Measurements from ENCODE around the gene CPOX. TPM values are rescaled to one million over a fixed set of nuclear protein-coding genes. Genes with fewer than 3 reads are reported as not detected.
A peak's percentile ranks its signal among the peaks of the same experiment; 100 is the strongest.
"Not testable (repeated sequence)": the region's sequence is repeated elsewhere in the genome, so short reads cannot be mapped to it uniquely, and the experiment has no call there.

CPOX gene
- 28.8 and 31.4 TPM in 2 replicates for total RNA-seq (2014; rRNA removed; shearing (Covaris generic))

GRCh38 chr3:98593046-98593936, at the start of gene CPOX:
TSS of gene CPOX (minus strand) at chr3:98593611. CDS start at chr3:98593504, 107 bp downstream.
- DNase-seq (ENCODE audit: low spot score): peak; percentile 94

DNA sequence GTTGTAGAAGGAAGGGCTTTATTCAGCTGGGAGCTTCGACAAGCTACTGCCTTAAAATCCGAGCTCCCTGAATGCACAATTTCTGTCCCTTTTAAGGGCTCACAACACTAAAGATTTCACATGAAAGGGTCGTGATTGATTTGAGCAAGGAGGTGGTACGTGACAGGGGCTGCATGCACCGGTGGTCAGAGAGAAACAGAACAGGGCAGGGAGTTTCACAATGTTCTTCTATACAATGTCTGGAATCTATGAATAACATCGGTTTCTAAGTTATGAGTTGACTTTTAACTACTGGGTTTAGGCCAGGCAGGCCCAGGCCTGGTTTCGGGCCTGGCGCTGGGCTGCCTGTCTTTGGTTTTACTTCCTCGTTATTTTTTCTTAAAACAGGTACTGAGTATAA, 49.4 kb upstream of the CPOX start:
- DNase-seq (ENCODE audit: low spot score): not testable (repeated sequence)

DNA sequence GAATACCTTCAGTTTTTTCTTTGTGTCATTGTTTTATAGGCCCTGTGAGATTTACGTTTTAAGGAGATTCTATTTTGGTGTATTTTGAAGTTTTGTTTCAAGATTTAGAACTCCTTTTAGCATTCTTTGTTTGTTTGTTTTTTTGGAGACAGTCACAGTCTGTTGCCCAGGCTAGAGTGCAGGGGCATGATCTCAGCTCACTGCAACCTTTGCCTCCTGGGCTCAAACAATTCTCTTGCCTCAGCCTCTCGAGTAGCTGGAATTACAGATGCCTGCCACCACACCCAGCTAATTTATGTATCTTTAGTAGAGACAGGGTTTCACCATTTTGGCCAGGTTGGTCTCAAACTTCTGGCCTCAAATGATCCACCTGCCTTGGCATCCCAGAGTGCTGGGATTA, 48.3 kb upstream of the CPOX start:
- not testable (repeated sequence) for DNase-seq (ENCODE audit: low spot score)

GRCh38 chr3:98638515-98638914, 45.1 kb upstream of the CPOX start:
- DNase-seq (ENCODE audit: low spot score): not testable (repeated sequence)

DNA sequence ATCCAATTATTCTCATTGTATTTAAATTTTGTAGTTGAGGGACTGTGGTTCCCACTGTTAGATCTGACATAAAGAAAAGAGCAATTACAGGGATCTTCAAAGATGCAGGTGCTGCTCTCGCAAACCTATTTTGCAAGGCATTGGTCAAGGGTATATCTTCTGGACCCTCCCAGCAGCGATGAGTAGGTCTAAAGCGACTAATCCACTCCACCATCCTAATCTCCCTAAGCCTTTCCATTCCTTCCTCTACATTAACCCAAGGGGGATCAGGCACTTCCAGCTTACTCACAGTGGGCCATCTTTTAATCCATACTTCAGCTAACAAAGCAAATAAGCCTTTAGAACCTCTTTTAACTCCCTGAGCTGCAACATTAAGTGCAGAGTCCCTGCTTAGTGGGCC, 37.0 kb upstream of the CPOX start:
- no peak for DNase-seq (ENCODE audit: low spot score)

- DNase-seq (ENCODE audit: low spot score): no peak
Observed at GRCh38 chr3:98628317-98628716, 34.9 kb upstream of the CPOX start.

DNA sequence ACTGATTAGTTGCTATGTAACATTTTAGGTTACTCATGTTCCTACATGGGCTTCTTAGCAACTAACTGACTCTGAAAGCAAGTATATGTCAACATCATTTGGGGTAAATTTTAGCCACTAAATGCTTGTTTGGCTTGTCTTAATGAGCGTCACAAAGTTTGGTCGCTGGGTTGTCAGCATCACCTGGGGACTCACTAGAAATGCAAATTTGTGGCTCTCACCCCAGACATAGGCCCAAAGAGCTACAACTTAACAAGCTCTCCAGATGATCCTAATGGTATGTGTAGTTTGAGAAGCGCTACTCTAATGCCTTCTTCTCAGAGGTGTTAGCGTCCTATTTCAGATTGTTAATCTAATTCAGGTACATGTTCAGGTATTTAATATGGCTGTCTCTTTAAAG, 32.7 kb upstream of the CPOX start:
- DNase-seq (ENCODE audit: low spot score): no peak

- DNase-seq (ENCODE audit: low spot score): no peak
Observed at GRCh38 chr3:98623572-98624280, 30.3 kb upstream of the CPOX start.

DNA sequence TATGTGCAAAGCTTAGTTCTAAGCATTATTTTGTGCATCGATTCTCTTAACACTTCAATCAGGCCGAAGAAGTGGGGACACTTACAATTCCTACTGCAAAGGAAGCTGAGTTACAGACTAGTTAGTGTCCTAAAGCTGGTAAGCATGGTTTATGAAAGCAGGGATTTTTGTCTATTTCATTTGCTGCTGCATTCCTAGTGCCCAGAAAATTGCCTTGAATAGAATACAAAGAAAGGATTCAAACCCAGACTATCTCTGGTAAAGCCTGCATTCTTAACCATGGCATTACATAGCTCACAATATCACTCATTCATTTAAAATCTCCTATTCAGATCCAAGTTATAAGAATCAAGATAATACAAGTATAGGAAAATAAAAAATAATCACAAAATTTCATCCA, 24.4 kb upstream of the CPOX start:
- no peak for DNase-seq (ENCODE audit: low spot score)

DNA sequence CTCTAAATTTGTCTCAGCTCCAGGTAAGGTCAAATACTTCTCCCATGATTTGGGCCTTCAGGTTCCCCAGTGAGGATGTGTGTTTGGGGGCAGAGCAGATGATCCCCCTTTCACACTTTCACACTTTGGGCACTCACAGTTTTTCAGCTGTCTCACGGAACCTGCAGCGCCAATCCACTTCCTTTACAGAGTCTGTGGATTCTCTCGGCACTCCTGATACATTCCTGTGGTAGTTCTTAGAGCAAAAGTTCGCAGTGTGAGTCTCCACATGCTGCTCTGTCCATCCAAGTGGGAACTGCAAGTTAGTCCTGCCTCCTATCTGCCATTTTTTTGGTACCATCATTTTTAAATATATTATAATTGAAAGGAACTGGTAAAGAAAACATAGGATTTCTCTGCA, 20.2 kb upstream of the CPOX start:
- DNase-seq (ENCODE audit: low spot score): no peak

DNA sequence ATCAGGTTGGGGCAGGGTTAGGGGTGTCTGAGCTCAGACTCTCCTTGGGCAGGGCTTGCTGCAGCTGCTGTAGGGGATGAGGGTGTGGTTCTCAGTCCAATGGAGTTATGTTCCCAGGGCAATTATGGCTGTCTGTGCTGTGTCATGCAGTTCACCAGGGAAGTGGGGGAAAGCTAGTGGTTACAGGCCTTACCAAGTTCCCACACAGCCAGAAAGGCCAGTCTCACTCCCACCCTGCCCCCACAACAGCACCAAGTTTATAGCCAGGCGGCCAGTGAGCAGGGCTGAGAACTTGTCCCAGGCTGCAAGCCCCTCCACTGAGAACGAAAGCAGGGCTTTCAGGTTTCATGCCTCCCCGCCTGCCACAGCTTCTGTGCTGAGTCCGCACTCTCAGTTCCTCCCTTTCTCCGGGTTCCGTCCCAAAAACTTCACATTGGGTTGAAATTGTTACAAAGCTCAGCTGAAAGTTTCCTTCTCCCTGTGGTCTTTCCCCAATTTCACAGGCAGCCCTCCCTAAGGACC, 19.6 kb upstream of the CPOX start:
- no peak for DNase-seq (ENCODE audit: low spot score)

DNA sequence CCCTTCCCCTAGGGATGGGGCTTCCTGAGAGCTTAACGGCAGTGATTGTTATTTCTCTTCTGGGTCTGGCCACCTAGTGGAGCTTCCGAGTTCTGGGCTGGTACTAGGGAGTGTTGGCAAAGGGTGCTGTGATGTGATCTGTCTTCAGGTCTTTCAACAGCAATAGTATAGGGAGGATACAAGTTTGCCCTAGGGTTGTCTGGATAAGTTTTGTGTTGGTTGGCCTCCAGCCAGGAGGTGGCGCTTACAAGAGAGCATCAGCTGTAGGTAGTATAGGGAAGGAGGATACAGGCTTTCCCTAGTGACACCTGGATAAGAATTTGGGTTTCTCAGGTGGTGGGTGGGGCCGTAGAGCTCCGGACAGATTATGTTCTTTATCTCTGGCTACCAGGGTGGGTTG, 19.2 kb upstream of the CPOX start:
- DNase-seq (ENCODE audit: low spot score): peak; percentile 66

DNA sequence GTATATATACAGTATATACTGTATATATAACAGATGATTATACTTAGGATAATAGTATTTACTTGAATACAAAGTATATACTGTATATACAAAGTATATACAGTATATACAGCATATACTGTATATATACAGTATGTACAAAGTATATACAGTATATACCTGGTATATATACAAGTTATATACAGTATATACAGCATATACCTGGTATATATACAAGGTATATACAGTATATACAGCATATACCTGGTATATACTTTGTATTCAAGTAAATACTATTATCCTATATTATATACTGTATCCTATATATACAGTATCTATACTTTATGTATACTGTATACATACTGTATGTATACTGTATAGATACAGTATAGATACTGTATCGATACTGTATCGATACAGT, 14.6 kb upstream of the CPOX start:
- DNase-seq (ENCODE audit: low spot score): no peak

DNA sequence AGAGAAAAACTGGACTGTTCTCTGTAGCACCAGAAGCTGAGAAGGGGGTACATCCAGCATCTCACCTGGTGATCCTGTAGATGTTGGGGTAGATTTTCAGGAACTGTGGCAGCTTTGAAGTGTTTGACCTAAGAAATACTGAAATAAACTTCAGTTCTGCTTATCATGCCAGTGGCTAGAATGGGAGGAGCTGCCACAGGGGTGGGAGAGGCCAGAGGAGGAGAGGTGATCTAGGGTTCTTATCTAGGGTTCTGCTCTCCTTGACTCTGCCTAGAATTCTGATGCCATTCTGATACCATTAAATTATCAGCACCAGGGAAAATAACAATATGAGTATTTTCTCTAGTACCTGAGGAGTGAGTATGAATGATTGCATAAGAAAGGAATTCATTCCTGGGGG, 10.2 kb upstream of the CPOX start:
- DNase-seq (ENCODE audit: low spot score): no peak

DNA sequence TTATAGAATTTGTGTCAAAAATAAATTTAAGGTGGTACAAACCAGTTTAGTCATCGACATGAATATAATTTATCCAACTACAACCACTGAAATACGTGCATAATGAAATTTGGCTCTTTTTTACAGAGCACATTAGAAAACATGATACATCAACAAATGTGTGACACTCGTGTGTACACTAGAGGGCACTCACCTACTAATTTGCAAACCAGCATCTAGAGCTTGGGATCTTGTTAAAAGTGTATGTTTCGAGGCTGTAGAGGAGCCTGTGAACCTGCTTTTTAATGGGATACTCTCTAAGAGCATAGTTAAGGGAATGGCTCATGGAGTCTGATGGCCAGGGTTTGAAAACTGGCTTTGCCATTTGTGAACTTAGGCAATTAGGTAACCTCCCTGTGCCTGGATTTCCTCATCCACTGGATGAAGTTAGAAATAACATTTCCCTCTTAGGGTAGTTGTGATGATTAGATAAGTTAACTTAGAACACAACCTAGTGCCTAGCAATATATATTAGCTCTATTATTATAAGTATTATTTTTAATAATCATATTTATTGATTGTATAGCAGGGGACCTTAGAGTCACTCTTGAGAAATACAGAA, 8.8 kb upstream of the CPOX start:
- DNase-seq (ENCODE audit: low spot score): peak; percentile 69

GRCh38 chr3:98601180-98601579, 7.8 kb upstream of the CPOX start:
- no peak for DNase-seq (ENCODE audit: low spot score)

- no peak for DNase-seq (ENCODE audit: low spot score)
Observed at GRCh38 chr3:98600412-98601095, 7.1 kb upstream of the CPOX start.

DNA sequence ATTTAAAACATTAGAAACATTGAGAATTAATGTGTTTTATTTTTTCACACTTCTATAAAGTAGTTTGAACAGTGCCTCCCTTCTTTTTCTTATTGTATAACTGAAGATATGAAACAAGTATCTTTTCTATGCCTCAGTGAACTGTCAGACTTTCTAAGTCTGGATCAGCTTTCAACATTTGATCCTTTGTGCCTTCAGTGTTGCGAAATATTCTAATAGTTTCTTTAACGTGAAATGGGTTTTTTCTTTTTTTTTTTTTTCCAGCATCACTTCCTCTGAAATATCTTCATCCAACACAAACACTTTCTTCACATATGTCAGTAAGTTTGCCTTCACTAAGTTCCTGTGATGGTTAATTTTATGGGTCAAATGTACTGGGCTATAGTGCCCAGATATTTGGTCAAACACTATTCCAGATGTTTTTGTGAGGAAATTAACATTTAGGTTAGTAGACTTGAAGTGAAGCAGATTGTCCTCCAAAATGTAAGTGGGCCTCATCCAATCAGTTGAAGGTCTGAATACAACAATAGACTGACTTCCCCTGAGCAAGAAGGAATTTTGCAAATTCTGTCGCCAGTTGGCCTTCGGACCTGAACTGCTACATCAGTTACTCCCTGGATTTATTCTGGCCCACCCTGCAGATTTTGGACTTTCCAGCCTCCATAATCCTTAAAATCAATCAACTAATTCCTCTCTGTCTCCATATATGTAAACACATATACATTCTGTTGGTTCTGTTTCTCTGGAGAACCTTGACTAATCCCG, 6.4 kb upstream of the CPOX start:
- no peak for DNase-seq (ENCODE audit: low spot score)

DNA sequence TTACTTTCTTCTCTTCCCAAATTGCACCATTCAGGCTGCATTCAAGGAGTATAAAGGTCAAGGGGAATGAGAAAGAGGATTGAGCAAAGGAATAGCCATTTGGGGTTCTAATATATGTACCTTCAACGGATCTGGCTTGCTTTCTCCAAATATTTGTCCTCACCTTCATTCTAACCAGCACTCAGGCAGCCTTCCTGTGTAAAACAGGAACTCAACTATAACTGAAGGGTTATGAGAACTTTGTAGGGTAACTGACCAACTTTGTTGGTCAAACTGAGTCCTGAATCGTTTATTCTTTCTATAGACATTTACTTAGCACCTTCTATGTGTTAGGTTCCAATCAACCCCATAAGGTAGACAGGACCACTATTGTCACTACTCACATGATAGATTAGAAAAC, 5.1 kb upstream of the CPOX start:
- no peak for DNase-seq (ENCODE audit: low spot score)

DNA sequence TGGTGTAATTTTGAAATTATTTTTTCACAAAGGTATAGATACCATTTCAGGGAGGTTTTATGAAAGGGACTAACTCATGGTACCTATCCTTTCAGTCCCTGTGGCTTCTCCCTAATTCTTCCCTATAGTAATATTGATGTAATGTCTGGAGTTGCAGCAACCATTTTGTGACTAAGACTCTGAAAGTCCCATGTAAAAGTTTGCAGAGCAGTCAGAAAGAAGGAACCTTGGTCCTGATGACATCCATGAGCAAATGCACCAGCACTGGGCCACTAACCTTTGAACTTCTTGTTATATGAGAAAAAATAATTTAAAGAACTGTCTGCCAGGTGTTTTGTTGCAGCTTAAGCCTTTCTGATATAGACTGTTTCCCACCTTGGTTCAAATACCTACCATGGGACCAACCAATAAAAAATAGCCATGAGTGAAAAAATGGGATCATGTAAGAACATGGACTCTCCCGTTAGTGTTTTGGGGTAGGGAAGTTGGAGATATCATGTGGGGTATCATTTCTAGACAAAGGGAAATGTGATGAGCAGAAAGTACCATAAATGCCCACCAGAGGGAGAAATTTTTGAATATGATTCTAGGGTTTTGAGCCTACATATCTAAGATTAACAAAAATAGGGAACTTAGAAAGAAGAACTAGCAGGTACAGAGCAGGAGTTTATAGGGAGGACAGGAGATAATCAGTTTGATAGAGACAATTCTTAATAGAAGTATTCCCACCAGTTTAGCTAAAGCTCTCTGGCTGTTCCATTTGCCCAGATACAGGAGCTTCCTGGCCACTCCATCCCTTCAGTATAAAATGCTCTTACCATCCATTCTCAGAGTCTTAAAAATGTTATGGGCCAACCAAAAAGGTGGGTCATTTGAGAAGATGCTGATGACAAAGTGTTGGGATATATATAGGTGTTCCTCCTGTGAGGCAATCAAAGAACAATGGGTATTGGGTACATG, 3.4 kb upstream of the CPOX start:
- peak; percentile 78 for DNase-seq (ENCODE audit: low spot score)

Measured in HT-29 (cell line).